Measurements from ENCODE around the gene CCND1. TPM values are rescaled to one million over a fixed set of nuclear protein-coding genes. Genes with fewer than 3 reads are reported as not detected.

Gene CCND1
- total RNA-seq, 1 experiment from 2014 or later = 106 TPM

DNA sequence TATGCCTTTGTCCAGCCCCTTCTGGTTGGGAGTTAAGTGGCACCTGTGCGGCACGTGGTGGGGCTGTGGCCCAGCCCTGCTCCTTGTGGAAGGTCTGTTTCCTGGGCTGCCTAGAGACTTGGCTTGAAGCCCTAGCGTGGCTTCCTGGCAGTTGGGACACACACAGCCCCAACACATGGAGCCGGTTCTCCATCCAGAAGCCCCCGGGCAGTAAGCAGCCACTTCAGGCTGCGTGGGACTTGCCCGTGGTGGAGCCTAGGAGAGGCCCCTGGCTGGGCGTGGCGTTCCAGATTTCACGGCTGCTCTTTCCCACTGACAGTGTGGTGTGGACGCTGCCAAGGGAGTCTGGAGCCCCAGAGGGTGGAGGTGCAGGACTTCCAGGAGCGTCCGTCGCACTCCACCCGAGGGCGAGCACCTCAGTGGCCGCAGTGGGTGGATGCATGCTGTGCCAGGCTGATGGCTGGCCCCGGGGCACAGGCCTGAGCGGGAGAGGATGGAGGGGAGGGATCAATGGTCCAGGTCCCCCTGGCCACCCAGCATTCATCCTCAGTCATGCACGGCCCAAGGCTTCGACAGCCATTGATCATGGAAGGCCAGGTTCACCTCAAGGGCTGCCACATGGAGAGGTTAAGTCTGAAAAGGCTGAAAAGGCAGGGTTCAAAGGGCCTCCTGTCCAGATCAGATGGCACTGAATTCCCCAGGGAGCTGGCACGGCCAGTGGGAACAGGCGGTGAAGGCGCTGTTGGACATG, 9.3 kb downstream of the CCND1 start:
- DNase-seq (ENCODE audit: unreplicated experiment) = no peak
- no TSS peak for BruUV-seq (replicated peaks)
- Mint-ChIP-seq H3K9me3 (ENCODE audit: unreplicated experiment) (no peaks in the 10 kb centered on the region), H3K27me3 (ENCODE audit: insufficient read depth, unreplicated experiment) (no peaks in the 10 kb centered on the region), H3K36me3 (ENCODE audit: insufficient read depth, unreplicated experiment) (peaks cover 71% of the 10 kb centered on the region), H3K4me1 (ENCODE audit: insufficient read depth, unreplicated experiment) (no peaks in the 10 kb centered on the region), H3K4me3 (ENCODE audit: unreplicated experiment) (no peak overlapping the region), H3K27ac (ENCODE audit: low read depth, unreplicated experiment) (no peak overlapping the region)
- ChIA-PET CTCF (no interaction called here), POLR2A (interaction anchor here (1.1 kb wide), 1 partner anchor 25 kb away, joined by 4 read pairs; the partner anchor contains the start of gene LTO1)
- intact Hi-C loops (cut with micrococcal nuclease) = no loop called here
- TF ChIP-seq CTCF (IDR thresholded peaks at IDR 0.05; ENCODE audit: unreplicated experiment) = no peak

DNA sequence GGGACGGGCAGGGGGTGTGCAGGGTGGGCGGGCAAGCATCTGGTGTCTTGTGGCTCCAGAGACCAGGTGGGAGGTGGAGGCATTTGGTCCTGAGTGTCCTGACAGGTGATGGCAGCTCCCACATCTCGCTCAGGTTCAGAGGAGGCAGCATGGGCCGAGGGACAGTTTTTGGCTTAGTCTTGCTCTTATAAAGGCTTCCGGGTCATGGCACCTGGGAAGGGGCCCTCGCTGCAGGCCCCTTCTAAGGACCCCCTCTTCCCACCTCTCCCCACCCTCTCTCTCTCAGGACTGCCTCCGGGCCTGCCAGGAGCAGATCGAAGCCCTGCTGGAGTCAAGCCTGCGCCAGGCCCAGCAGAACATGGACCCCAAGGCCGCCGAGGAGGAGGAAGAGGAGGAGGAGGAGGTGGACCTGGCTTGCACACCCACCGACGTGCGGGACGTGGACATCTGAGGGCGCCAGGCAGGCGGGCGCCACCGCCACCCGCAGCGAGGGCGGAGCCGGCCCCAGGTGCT, 9.9 kb downstream of the CCND1 start:
- peaks cover 65% of the 10 kb centered on the region for H3K36me3 Mint-ChIP-seq (ENCODE audit: insufficient read depth, unreplicated experiment)
- H3K27me3 Mint-ChIP-seq (ENCODE audit: insufficient read depth, unreplicated experiment) = no peaks in the 10 kb centered on the region
- H3K4me1 Mint-ChIP-seq (ENCODE audit: insufficient read depth, unreplicated experiment) = no peaks in the 10 kb centered on the region
- TF ChIP-seq CTCF (IDR thresholded peaks at IDR 0.05; ENCODE audit: unreplicated experiment) = no peak
- DNase-seq (ENCODE audit: unreplicated experiment) = no peak
- H3K4me3 Mint-ChIP-seq (ENCODE audit: unreplicated experiment) = no peak overlapping the region
- ChIA-PET CTCF (no interaction called here), POLR2A (interaction anchor here (0.6 kb wide), 1 partner anchor 12 kb away, joined by 3 read pairs; no protein-coding TSS in a partner anchor)
- H3K9me3 Mint-ChIP-seq (ENCODE audit: unreplicated experiment) = no peaks in the 10 kb centered on the region
- BruUV-seq (replicated peaks) = no TSS peak
- H3K27ac Mint-ChIP-seq (ENCODE audit: low read depth, unreplicated experiment) = no peak overlapping the region
- intact Hi-C loops (cut with micrococcal nuclease) = no loop called here

DNA sequence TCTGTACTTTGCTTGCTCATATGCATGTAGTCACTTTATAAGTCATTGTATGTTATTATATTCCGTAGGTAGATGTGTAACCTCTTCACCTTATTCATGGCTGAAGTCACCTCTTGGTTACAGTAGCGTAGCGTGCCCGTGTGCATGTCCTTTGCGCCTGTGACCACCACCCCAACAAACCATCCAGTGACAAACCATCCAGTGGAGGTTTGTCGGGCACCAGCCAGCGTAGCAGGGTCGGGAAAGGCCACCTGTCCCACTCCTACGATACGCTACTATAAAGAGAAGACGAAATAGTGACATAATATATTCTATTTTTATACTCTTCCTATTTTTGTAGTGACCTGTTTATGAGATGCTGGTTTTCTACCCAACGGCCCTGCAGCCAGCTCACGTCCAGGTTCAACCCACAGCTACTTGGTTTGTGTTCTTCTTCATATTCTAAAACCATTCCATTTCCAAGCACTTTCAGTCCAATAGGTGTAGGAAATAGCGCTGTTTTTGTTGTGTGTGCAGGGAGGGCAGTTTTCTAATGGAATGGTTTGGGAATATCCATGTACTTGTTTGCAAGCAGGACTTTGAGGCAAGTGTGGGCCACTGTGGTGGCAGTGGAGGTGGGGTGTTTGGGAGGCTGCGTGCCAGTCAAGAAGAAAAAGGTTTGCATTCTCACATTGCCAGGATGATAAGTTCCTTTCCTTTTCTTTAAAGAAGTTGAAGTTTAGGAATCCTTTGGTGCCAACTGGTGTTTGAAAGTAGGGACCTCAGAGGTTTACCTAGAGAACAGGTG, 11.1 kb downstream of the CCND1 start:
- no peak overlapping the region for H3K27ac Mint-ChIP-seq (ENCODE audit: low read depth, unreplicated experiment)
- H3K36me3 Mint-ChIP-seq (ENCODE audit: insufficient read depth, unreplicated experiment) = peaks cover 61% of the 10 kb centered on the region
- no peaks in the 10 kb centered on the region for H3K4me1 Mint-ChIP-seq (ENCODE audit: insufficient read depth, unreplicated experiment)
- H3K27me3 Mint-ChIP-seq (ENCODE audit: insufficient read depth, unreplicated experiment) = no peaks in the 10 kb centered on the region
- intact Hi-C loops (cut with micrococcal nuclease) = no loop called here
- TF ChIP-seq CTCF (IDR thresholded peaks at IDR 0.05; ENCODE audit: unreplicated experiment) = no peak
- TSS peak; percentile 21 for BruUV-seq (replicated peaks)
- H3K4me3 Mint-ChIP-seq (ENCODE audit: unreplicated experiment) = no peak overlapping the region
- DNase-seq (ENCODE audit: unreplicated experiment) = no peak
- no peaks in the 10 kb centered on the region for H3K9me3 Mint-ChIP-seq (ENCODE audit: unreplicated experiment)
- ChIA-PET POLR2A (interaction anchor here (0.6 kb wide), 1 partner anchor 13 kb away, joined by 3 read pairs; no protein-coding TSS in a partner anchor), CTCF (no interaction called here)

GRCh38 chr11:69652999-69653398, 12.0 kb downstream of the CCND1 start:
- ChIA-PET POLR2A (no interaction called here), CTCF (interaction anchor here (1.0 kb wide), 1 partner anchor 9 kb away, joined by 6 read pairs; no protein-coding TSS in a partner anchor)
- Mint-ChIP-seq H3K4me3 (ENCODE audit: unreplicated experiment) (no peak overlapping the region), H3K27me3 (ENCODE audit: insufficient read depth, unreplicated experiment) (no peaks in the 10 kb centered on the region), H3K27ac (ENCODE audit: low read depth, unreplicated experiment) (no peak overlapping the region), H3K9me3 (ENCODE audit: unreplicated experiment) (no peaks in the 10 kb centered on the region), H3K4me1 (ENCODE audit: insufficient read depth, unreplicated experiment) (no peaks in the 10 kb centered on the region), H3K36me3 (ENCODE audit: insufficient read depth, unreplicated experiment) (peaks cover 54% of the 10 kb centered on the region)
- no peak for TF ChIP-seq CTCF (IDR thresholded peaks at IDR 0.05; ENCODE audit: unreplicated experiment)
- no peak for DNase-seq (ENCODE audit: unreplicated experiment)
- no TSS peak for BruUV-seq (replicated peaks)
- intact Hi-C loops (cut with micrococcal nuclease) = no loop called here
